Nephron (organoid): ENCODE results near the gene FBXL7.

Experiments
- H3K27ac Mint-ChIP-seq, 3 experiments: 2 replicates each; pipeline ENCODE4 v1.8.0; 2020; ENCODE audit warnings: mixed read lengths in 3 of 3, mild to moderate bottlenecking in 2 of 3, moderate library complexity in 1 of 3
- H3K27me3 Mint-ChIP-seq: 2 replicates; pipeline ENCODE4 v1.8.0; 2021; ENCODE audit warnings: low read depth, mild to moderate bottlenecking, moderate library complexity, mixed read lengths
- H3K36me3 Mint-ChIP-seq: 2 replicates; pipeline ENCODE4 v1.8.0; 2020; ENCODE audit warnings: low read depth, mixed read lengths
- H3K4me1 Mint-ChIP-seq: 2 replicates; pipeline ENCODE4 v1.8.0; 2020; ENCODE audit warnings: mixed read lengths
- H3K4me3 Mint-ChIP-seq, 3 experiments: 2 replicates each; pipeline ENCODE4 v1.8.0; 2020; ENCODE audit warnings: mild to moderate bottlenecking in 3 of 3, mixed read lengths in 3 of 3, moderate library complexity in 2 of 3
- H3K9me3 Mint-ChIP-seq: 2 replicates; pipeline ENCODE4 v1.8.0; 2020; ENCODE audit warnings: mixed read lengths
- CTCF ChIP-seq, 3 experiments: fragments of 200-600 bp; sonication (generic); IDR thresholded peaks; one replicate each; pipeline ENCODE4 v1.5.0; 2021; ENCODE audit warnings: antibody characterized with exemption in 3 of 3; ENCODE audit not compliant: unreplicated experiment in 3 of 3

FBXL7 gene

GRCh38 chr5:15655683-15656082, 155.7 kb downstream of the FBXL7 start:
- no peaks in the 10 kb centered on the region for H3K4me1 Mint-ChIP-seq
- no peak overlapping the region for H3K4me3 Mint-ChIP-seq
- H3K27ac Mint-ChIP-seq: no peak overlapping the region
- peaks cover 13% of the 10 kb centered on the region for H3K9me3 Mint-ChIP-seq
- no peaks in the 10 kb centered on the region for H3K27me3 Mint-ChIP-seq
- TF ChIP-seq CTCF (IDR thresholded peaks at IDR 0.05; ENCODE audit: unreplicated experiment in 3 of 3): no peak
- H3K36me3 Mint-ChIP-seq: peaks cover 12% of the 10 kb centered on the region

- Mint-ChIP-seq H3K27me3 (no peaks in the 10 kb centered on the region), H3K27ac (no peak overlapping the region), H3K36me3 (peaks cover 23% of the 10 kb centered on the region), H3K9me3 (peaks cover 34% of the 10 kb centered on the region), H3K4me1 (no peaks in the 10 kb centered on the region), H3K4me3 (no peak overlapping the region)
- TF ChIP-seq CTCF (IDR thresholded peaks at IDR 0.05; ENCODE audit: unreplicated experiment in 3 of 3): no peak
These were observed 165.0 kb downstream of the FBXL7 start for GRCh38 chr5:15664961-15665360.

- H3K4me1 Mint-ChIP-seq: peaks cover 12% of the 10 kb centered on the region
- H3K36me3 Mint-ChIP-seq: peaks cover 11% of the 10 kb centered on the region
- H3K27ac Mint-ChIP-seq: no peak overlapping the region
- no peaks in the 10 kb centered on the region for H3K27me3 Mint-ChIP-seq
- H3K9me3 Mint-ChIP-seq: peaks cover 7% of the 10 kb centered on the region
- no peak for TF ChIP-seq CTCF (IDR thresholded peaks at IDR 0.05; ENCODE audit: unreplicated experiment in 3 of 3)
- no peak overlapping the region for H3K4me3 Mint-ChIP-seq
These were observed 169.8 kb downstream of the FBXL7 start for GRCh38 chr5:15669826-15670225.

GRCh38 chr5:15674716-15675115, 174.7 kb downstream of the FBXL7 start:
- Mint-ChIP-seq H3K9me3 (no peaks in the 10 kb centered on the region), H3K36me3 (peaks cover 5% of the 10 kb centered on the region), H3K4me1 (peaks cover 61% of the 10 kb centered on the region), H3K27me3 (no peaks in the 10 kb centered on the region), H3K27ac (peak overlapping the region in 2 of 3 experiments; percentile 55 to 95), H3K4me3 (no peak overlapping the region)
- no peak for TF ChIP-seq CTCF (IDR thresholded peaks at IDR 0.05; ENCODE audit: unreplicated experiment in 3 of 3)

GRCh38 chr5:15676591-15676990, 176.6 kb downstream of the FBXL7 start:
- no peaks in the 10 kb centered on the region for H3K36me3 Mint-ChIP-seq
- H3K4me3 Mint-ChIP-seq: no peak overlapping the region
- H3K9me3 Mint-ChIP-seq: no peaks in the 10 kb centered on the region
- H3K4me1 Mint-ChIP-seq: peaks cover 62% of the 10 kb centered on the region
- TF ChIP-seq CTCF (IDR thresholded peaks at IDR 0.05; ENCODE audit: unreplicated experiment in 3 of 3): no peak
- peak overlapping the region; percentile 81 to 95 (median 86) for H3K27ac Mint-ChIP-seq
- H3K27me3 Mint-ChIP-seq: no peaks in the 10 kb centered on the region

GRCh38 chr5:15679161-15679560, 179.2 kb downstream of the FBXL7 start:
- Mint-ChIP-seq H3K4me3 (no peak overlapping the region), H3K9me3 (no peaks in the 10 kb centered on the region)

More at GRCh38 chr5:15679161-15679560, 179.2 kb downstream of the FBXL7 start:
- no peak for TF ChIP-seq CTCF (IDR thresholded peaks at IDR 0.05; ENCODE audit: unreplicated experiment in 3 of 3)
- Mint-ChIP-seq H3K27me3 (no peaks in the 10 kb centered on the region), H3K4me1 (peaks cover 68% of the 10 kb centered on the region), H3K36me3 (no peaks in the 10 kb centered on the region), H3K27ac (peak overlapping the region; percentile 26 to 76 (median 29))
